DND-41 (cell line): ENCODE data around the gene PNMA5.

Experiments used
- ATAC-seq: fragments of 200-7000 bp; cut with Tn5 transposase; 3 replicates; pipeline ENCODE4 v1.9.1; 2021; ENCODE audit warnings: low read depth; ENCODE audit not compliant: insufficient read depth
- DNase-seq: peaks from one replicate; pipeline ENCODE4 v3.0.0-alpha.2; 2020
- H2AFZ ChIP-seq: 2 replicates; pipeline ENCODE4 v1.6.0; 2012; ENCODE audit warnings: low read depth, low read length
- H3K27ac ChIP-seq: 2 replicates; pipeline ENCODE4 v1.5.1; 2012; ENCODE audit warnings: low read length, inconsistent platforms
- H3K27me3 ChIP-seq: fragments of 200-600 bp; sonication (generic); 2 replicates; pipeline ENCODE4 v1.6.0; 2012; ENCODE audit warnings: low read length, mild to moderate bottlenecking, inconsistent platforms; ENCODE audit not compliant: insufficient read depth, poor library complexity
- H3K36me3 ChIP-seq: 2 replicates; pipeline ENCODE4 v1.5.1; 2012; ENCODE audit warnings: low read length, inconsistent platforms; ENCODE audit not compliant: insufficient read depth
- H3K4me1 ChIP-seq: 2 replicates; pipeline ENCODE4 v1.5.1; 2012; ENCODE audit warnings: mild to moderate bottlenecking, low read length; ENCODE audit not compliant: insufficient read depth
- H3K4me2 ChIP-seq: 2 replicates; pipeline ENCODE4 v1.6.0; 2012; ENCODE audit warnings: mild to moderate bottlenecking, moderate library complexity, low read length, inconsistent platforms; ENCODE audit not compliant: insufficient read depth
- H3K4me3 ChIP-seq, 2 experiments: fragments of 200-600 bp in 1 of 2; shearing (Covaris generic) in 1 of 2; 2 replicates each; pipeline ENCODE4 v1.5.1; 2012 to 2016; ENCODE audit warnings: inconsistent platforms in 2 of 2, low read length in 2 of 2, mild to moderate bottlenecking in 2 of 2, low read depth in 1 of 2, moderate library complexity in 1 of 2
- H3K79me2 ChIP-seq: 2 replicates; pipeline ENCODE4 v1.6.0; 2012; ENCODE audit warnings: low read length, inconsistent platforms; ENCODE audit not compliant: insufficient read depth
- H3K9ac ChIP-seq: 2 replicates; pipeline ENCODE4 v1.6.0; 2012; ENCODE audit warnings: low read depth, mild to moderate bottlenecking, inconsistent platforms, low read length, moderate library complexity
- H3K9me3 ChIP-seq: 2 replicates; pipeline ENCODE4 v1.5.1; 2012; ENCODE audit warnings: low read length, moderate library complexity, mild to moderate bottlenecking, inconsistent platforms; ENCODE audit not compliant: insufficient read depth, severe bottlenecking
- H4K20me1 ChIP-seq: 2 replicates; pipeline ENCODE4 v1.6.0; 2012; ENCODE audit warnings: low read length; ENCODE audit not compliant: insufficient read depth
- EZH2 ChIP-seq: IDR thresholded peaks from 3 replicates; pipeline ENCODE4 v1.6.1; 2012; ENCODE audit warnings: borderline replicate concordance, low read depth, mild to moderate bottlenecking, moderate library complexity, low read length, inconsistent platforms; ENCODE audit not compliant: severe bottlenecking
- TF ChIP-seq, protein P1 (sequence below): IDR thresholded peaks from 2 replicates; pipeline ENCODE4 v1.5.1; 2012; ENCODE audit warnings: borderline replicate concordance, low read length, moderate library complexity, mild to moderate bottlenecking; ENCODE audit not compliant: poor library complexity, severe bottlenecking; ENCODE audit errors: extremely low read depth

Gene PNMA5

DNA sequence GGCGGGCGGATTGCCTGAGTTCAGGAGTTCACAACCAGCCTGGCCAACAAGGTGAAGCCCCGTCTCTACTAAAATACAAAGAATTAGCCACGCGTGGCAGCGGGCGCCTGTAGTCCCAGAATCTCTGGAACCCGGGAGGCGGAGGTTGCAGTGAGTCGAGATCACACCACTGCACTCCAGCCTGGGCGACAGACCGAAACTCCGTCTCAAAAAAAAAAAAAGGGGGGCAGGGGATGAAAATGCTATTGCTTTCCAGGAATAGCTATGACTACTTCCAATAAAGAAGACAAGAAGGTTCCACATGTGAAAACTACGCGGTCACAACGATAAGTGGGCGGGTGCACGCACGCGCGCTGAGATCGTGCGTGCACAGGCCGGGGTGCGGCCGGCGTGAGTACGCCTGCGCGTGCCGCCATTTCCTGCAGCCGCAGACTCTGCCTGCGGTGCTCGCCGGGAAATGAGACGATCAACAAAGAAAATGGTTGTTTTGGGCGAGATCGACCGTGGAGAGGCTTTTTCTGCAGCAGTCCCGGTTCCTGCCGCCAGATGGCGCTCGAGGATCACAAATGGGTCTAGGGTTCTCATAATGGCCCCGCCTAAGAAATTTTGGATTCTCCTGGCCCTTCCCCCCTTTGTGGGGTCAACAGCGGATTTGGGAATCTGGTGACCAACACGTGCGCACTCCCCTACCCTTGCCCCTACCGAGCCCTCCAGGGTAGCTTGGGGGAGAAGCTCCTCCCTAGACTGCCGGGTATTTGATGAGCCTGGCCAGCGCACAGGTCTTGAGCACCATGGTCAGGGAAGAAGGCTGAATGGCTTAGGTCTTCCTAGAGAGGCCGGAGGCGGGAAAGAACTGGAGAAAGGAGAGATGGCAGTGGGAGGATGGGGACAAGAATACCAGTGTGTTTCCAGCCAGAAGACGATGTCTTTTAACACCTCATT lies 35.1 kb downstream of the PNMA5 start:
- H3K9ac ChIP-seq: no peak overlapping the region
- no peak overlapping the region for H3K27ac ChIP-seq
- no peaks in the 10 kb centered on the region for H3K27me3 ChIP-seq
- no peak overlapping the region for H3K4me3 ChIP-seq
- ATAC-seq: peak; percentile 97
- H4K20me1 ChIP-seq: no peaks in the 10 kb centered on the region
- H3K9me3 ChIP-seq: no peaks in the 10 kb centered on the region
- DNase-seq: peak; percentile 82
- peak overlapping the region; percentile 76 for H2AFZ ChIP-seq
- H3K4me2 ChIP-seq: peak overlapping the region; percentile 44
- peaks cover 7% of the 10 kb centered on the region for H3K4me1 ChIP-seq
- H3K36me3 ChIP-seq: no peaks in the 10 kb centered on the region
- H3K79me2 ChIP-seq: no peaks in the 10 kb centered on the region
- TF ChIP-seq, protein P1, sequence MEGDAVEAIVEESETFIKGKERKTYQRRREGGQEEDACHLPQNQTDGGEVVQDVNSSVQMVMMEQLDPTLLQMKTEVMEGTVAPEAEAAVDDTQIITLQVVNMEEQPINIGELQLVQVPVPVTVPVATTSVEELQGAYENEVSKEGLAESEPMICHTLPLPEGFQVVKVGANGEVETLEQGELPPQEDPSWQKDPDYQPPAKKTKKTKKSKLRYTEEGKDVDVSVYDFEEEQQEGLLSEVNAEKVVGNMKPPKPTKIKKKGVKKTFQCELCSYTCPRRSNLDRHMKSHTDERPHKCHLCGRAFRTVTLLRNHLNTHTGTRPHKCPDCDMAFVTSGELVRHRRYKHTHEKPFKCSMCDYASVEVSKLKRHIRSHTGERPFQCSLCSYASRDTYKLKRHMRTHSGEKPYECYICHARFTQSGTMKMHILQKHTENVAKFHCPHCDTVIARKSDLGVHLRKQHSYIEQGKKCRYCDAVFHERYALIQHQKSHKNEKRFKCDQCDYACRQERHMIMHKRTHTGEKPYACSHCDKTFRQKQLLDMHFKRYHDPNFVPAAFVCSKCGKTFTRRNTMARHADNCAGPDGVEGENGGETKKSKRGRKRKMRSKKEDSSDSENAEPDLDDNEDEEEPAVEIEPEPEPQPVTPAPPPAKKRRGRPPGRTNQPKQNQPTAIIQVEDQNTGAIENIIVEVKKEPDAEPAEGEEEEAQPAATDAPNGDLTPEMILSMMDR: peak; percentile 82
- no peak for TF ChIP-seq EZH2

DNA sequence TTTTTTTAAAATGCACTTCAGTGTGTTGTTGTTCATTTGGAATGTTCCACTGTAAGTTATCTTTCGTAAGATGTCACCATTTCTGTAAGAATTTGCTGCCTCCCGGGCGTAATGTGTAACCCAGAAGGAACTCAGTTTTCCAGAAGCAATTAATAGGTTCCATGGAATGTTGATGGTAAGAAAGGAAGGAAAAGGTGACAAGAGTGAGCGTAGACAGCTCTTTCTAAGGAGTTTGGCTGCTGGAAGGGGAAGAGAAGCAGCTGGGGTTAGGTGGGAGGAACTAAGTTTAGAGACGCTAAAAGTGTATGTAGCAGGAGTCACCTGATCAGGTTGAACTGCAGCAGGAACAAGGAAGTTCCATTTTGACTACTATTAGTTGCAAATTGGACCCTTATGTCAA lies 35.9 kb downstream of the PNMA5 start:
- ATAC-seq: no peak
- no peak for DNase-seq
- peaks cover 7% of the 10 kb centered on the region for H3K4me1 ChIP-seq
- H3K9me3 ChIP-seq: no peaks in the 10 kb centered on the region
- no peaks in the 10 kb centered on the region for H3K79me2 ChIP-seq
- TF ChIP-seq EZH2: no peak
- TF ChIP-seq, protein P1: no peak
- no peaks in the 10 kb centered on the region for H4K20me1 ChIP-seq
- no peak overlapping the region for H3K9ac ChIP-seq
- H2AFZ ChIP-seq: peak overlapping the region; percentile 76
- H3K27ac ChIP-seq: no peak overlapping the region
- no peak overlapping the region for H3K4me3 ChIP-seq
- H3K27me3 ChIP-seq: no peaks in the 10 kb centered on the region
- H3K4me2 ChIP-seq: no peak overlapping the region
- H3K36me3 ChIP-seq: no peaks in the 10 kb centered on the region

DNA sequence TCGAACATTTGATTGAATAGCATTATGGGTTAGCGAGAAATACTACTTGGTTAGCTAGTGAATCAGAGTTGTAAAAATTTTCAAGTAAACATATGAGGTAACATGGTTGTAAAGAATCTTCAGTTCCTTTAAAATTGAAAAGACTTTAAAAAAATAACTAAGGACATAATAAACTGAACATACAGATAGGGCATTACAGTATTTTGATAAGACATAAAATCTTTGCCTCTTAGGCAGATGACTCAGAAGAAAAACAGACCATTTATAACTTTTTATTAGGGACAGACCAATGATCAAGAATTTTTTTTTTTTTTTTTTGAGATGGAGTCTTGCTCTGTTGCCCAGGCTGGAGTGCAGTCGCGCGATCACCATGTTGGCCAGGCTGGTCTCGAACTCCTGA lies 43.1 kb downstream of the PNMA5 start:
- TF ChIP-seq EZH2: no peak
- TF ChIP-seq, protein P1: no peak
- no peak for ATAC-seq
- no peaks in the 10 kb centered on the region for H3K36me3 ChIP-seq
- H3K4me1 ChIP-seq: no peaks in the 10 kb centered on the region
- no peaks in the 10 kb centered on the region for H4K20me1 ChIP-seq
- H3K27me3 ChIP-seq: no peaks in the 10 kb centered on the region
- no peak for DNase-seq
- no peaks in the 10 kb centered on the region for H3K9me3 ChIP-seq
- no peak overlapping the region for H3K4me3 ChIP-seq
- no peak overlapping the region for H3K27ac ChIP-seq
- H3K79me2 ChIP-seq: no peaks in the 10 kb centered on the region
- no peak overlapping the region for H2AFZ ChIP-seq
- no peak overlapping the region for H3K9ac ChIP-seq
- no peak overlapping the region for H3K4me2 ChIP-seq

DNA sequence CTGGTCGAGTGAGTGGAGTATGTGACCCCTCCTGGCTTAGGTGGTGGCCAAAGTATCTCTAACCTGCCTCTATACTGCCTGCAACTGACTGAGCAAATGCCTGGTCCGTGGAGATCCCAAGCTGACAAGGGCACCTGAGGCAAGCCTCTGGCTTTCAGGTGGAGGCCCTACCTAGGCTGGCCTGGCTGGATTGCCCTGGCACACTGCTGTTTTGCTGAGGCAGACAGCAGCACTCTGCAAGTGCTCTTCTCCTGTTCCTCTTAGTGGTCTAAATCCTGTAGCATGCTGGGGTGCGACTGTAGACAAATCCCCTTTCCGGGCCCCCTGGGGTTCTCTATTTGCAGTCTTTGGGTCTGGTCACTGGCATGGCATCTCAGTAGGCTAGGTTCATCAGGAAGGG lies 44.8 kb downstream of the PNMA5 start:
- no peak for ATAC-seq
- H3K4me3 ChIP-seq: no peak overlapping the region
- TF ChIP-seq, protein P1: no peak

More for the DNA sequence above, 44.8 kb downstream of the PNMA5 start:
- Histone ChIP-seq H3K79me2 (no peaks in the 10 kb centered on the region), H3K9me3 (no peaks in the 10 kb centered on the region), H3K4me1 (no peaks in the 10 kb centered on the region), H3K27me3 (no peaks in the 10 kb centered on the region), H2AFZ (no peak overlapping the region), H3K9ac (no peak overlapping the region), H3K27ac (no peak overlapping the region), H3K4me2 (no peak overlapping the region), H3K36me3 (no peaks in the 10 kb centered on the region), H4K20me1 (no peaks in the 10 kb centered on the region)
- no peak for DNase-seq
